ES-I3 (cell line): ENCODE results near the gene DIS3L.
"Not testable (repeated sequence)": the region's sequence is repeated elsewhere in the genome, so short reads cannot be mapped to it uniquely, and the experiment has no call there.

ENCODE experiments used
- H3K36me3 ChIP-seq: 2 replicates; pipeline ENCODE4 v1.6.1; 2013; ENCODE audit warnings: mild to moderate bottlenecking, low read length, control low read depth, moderate library complexity; ENCODE audit not compliant: insufficient read depth
- H3K4me1 ChIP-seq: 2 replicates; pipeline ENCODE4 v1.6.1; 2013; ENCODE audit warnings: mild to moderate bottlenecking, control low read depth, low read length; ENCODE audit not compliant: insufficient read depth
- H3K9ac ChIP-seq: 2 replicates; pipeline ENCODE4 v1.6.1; 2013; ENCODE audit warnings: low read depth, mild to moderate bottlenecking, low read length, moderate library complexity
- H3K9me3 ChIP-seq: 2 replicates; pipeline ENCODE4 v1.6.1; 2013; ENCODE audit warnings: mild to moderate bottlenecking, low read length, moderate library complexity; ENCODE audit not compliant: control insufficient read depth, insufficient read depth

The DIS3L gene

DNA sequence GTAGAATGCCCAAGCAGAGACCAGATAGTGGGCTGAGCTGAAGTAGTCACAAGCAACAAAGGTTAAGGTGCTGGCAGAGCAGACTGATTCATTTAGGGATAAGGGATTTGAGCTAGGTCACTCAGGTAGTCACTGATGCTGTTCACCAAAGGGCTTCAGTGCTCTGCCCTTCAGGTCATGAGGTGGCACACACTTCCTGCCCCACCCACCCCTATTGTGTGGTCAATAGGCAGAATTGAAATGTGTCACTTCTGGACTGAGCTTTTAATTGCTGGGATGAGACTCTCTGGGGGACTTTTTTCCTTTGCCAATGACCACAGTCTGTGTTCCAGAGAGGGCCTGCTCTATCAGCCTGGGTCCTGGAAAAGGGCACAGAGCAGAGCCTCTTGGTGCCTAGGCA, 2.9 kb upstream of the DIS3L start:
- Histone ChIP-seq H3K4me1 (peaks cover 11% of the 10 kb centered on the region; the same call in 1 of the 2 replicates), H3K9ac (no peak overlapping the region), H3K9me3 (no peaks in the 10 kb centered on the region), H3K36me3 (no peaks in the 10 kb centered on the region)

DNA sequence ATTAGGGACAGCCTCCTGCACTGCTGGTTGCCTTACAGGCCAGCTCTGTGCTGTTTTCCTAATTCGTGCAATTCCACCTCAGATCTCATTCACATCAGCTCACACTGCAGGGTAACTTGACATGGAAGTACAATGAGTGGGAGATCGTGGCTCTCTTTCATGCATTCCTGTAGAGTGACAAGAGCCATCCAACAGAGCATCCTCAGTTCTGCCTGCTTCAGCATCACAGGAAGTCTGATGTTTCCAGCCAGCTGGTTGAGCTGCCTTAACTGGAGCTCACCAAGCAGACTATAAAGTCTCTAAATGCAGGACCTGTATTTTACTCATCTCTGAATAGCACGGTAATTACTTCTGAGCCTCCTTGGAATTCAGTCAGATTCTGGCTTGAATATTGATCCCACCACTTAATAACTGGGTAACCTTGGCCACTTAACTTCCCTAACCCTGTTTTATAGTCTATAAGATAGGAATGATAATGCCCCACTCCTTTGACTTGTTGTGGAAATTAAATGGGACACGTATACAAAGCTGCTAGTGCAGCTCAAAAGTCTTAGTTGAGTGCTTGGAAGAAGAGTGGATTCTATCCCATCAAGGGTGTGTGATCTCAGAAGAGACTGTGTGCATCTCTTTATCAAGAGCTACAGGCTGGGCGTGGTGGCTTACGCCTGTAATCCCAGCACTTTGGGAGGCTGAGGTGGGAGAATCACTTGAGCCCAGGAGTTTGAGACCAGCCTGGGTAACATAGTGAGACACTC, 1.4 kb upstream of the DIS3L start:
- no peaks in the 10 kb centered on the region for H3K36me3 ChIP-seq
- H3K4me1 ChIP-seq = peaks cover 11% of the 10 kb centered on the region; the same call in 1 of the 2 replicates
- H3K9ac ChIP-seq = no peak overlapping the region
- no peaks in the 10 kb centered on the region for H3K9me3 ChIP-seq

DNA sequence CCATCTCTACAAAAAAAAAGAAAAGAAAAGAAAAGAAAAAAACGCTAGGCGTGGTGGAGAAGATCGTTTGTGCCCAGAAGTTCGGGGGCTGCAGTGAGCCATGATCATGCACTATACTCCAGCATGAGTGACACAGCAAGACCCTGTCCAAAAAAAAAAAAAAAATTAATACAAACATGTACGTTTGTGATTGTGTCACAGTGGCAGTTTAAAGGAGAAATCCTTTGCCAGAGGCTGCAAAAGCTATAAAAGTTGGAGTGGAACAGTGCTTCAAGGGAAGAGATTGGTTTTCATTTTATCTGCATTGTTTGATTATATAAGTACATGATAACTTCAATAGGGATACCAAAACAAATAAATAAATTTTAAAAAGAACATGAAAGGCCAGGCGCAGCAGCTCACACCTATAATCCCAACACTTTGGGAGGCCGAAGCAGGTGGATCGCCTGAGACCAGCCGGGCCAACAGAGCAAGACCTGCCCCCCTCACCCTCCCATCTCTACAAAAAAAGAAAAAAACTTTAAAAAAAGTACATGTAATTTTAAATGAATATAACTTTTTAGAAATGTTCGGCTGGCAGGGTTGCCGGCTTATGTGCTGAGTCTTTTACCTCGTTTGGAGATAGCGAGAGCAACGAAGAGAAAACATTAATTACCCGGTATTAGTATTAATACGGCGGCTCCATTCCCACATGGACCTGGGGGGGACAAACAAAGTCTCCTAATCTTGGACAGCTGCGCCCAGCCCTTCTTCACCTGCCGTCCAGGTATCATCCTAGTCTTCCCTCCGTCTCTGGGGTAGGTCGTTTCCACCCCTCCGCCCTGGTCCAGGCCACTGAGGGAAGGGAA, 573 bp upstream of the DIS3L start:
- Histone ChIP-seq H3K36me3 (no peaks in the 10 kb centered on the region), H3K9ac (peak overlapping the region; percentile 79), H3K9me3 (no peaks in the 10 kb centered on the region), H3K4me1 (peaks cover 11% of the 10 kb centered on the region; the same call in 1 of the 2 replicates)

DNA sequence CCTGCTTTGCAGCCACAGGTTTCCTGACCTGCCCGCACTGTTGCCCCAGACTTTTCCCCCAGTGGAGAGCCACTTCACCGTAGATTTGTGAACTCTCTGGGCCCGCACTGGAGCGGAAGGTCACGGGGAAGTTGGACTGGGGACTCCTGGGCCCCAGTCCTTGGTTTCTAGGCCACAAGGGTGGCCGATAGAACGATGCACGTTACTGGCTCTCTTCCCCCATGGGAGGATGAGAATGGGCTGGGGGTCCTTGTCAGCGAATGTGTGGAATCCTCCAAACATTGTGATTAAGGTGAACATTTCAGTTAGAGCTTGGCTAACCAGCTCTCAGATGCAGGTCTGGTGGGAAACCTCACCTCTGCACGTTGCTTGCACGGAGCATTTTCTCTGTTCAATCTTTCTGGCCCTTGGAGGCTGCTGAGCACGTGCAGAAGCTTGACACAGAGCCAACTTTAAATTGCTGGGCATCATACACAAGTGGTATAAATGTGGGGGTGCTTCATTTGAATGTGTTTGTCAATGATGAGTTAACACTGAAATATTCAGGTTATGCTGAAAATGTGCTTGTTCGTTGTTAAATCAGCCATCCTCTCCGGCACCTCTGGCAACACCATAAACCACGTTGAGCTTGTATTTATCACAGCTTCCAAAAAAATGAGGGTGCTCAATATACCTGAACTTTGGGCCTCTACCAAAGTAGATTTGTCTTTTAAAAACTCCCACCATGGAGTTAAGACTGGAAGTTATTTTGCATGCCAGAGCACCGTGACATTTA, 976 bp downstream of the DIS3L start:
- Histone ChIP-seq H3K4me1 (peaks cover 11% of the 10 kb centered on the region; the same call in 1 of the 2 replicates), H3K9ac (peak overlapping the region; percentile 79), H3K9me3 (no peaks in the 10 kb centered on the region), H3K36me3 (no peaks in the 10 kb centered on the region)

DNA sequence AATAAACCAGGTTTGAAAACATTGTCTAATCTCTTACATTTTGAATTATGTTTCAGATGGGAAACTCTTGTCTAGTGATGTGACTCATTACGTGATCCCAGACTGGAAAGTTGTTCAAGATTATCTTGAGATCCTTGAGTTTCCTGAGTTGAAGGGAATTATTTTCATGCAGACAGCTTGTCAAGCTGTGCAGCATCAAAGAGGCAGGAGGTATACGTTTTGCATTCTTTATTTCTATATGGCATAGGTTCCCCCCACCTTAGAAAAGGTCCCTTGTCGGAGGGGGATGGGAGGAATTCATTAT, 1.5 kb downstream of the DIS3L start:
- Histone ChIP-seq H3K9me3 (no peaks in the 10 kb centered on the region), H3K9ac (peak overlapping the region; percentile 79; the same call in 1 of the 2 replicates), H3K4me1 (peaks cover 11% of the 10 kb centered on the region; the same call in 1 of the 2 replicates), H3K36me3 (no peaks in the 10 kb centered on the region)

DNA sequence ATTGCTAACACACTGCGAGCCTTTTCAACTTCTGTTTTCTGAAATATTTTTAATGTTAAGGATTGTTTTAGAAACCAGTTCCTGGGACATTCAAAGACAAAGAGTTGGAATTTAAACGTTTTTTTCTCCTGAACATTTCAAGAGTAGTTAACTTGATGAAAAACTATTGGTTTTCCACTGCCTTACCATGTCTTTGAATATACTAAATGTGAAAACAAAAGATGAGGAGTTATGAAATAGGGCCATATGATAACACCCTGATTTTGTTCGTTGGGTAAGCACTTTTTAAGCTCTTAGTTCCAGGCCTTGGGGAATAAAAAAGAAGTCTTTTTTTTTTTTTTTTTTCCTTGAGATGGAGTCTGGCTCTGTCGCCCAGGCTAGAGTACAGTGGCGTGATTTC, 2.8 kb downstream of the DIS3L start:
- peaks cover 11% of the 10 kb centered on the region; the same call in 1 of the 2 replicates for H3K4me1 ChIP-seq
- H3K9me3 ChIP-seq = no peaks in the 10 kb centered on the region
- no peak overlapping the region for H3K9ac ChIP-seq
- H3K36me3 ChIP-seq = no peaks in the 10 kb centered on the region

DNA sequence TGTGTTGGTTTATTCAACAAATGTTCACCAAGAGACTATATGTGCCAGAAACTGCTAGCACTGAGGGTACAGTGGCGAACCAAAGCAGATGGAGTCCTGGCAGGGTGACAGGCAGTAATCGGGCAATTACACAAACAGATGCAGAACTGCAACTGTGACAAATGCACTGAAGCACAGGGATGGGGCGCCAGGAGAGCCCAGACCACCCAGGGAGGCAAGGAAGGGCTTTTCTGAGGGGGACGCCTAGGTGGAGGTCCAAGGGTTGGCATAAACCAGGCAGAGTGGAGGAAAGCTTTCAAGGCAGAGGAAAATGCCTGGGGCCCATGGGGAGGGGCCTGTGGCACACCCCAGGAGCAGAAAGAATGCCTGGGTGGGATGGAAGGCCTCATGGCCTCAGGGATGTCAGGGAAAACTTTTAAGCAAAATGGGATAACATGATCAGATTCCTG, 5.5 kb downstream of the DIS3L start:
- Histone ChIP-seq H3K9ac (no peak overlapping the region), H3K36me3 (no peaks in the 10 kb centered on the region), H3K4me1 (peaks cover 11% of the 10 kb centered on the region; the same call in 1 of the 2 replicates), H3K9me3 (no peaks in the 10 kb centered on the region)

DNA sequence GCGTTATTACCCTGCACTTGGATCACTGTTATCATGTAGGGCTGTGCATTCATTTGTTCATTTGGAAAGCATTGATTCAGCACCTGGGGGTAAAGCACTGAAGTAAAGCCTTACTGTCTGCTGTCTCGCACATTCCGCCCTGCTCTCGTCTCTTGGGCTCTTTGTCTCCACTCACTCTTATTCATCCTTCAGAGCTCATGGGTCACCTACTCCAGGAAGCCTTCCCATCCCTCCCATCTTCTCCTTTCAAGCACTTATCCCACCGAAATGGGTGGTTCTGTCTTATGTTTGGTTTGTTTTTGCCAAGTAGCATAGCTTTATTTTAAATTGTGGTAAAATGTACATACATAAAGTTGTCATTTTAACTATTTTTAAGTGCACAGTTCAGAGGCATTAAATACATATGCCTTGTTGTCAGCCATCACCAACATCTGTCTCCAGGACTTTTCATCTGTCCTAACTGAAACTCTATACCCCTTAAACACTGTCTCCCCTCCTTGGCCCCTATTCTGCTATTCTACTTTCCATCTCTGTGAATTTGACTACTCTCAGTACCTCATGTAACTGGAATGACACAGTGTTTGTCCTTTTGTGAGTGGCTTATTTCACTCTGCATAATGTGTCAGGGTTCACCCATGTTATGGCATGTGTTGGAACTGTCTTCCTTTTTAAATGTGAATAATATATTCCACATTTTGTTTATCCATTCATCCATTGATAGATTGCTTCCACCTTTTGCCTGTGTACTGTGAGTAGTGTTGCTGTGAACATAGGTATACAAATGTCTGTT, 9.3 kb downstream of the DIS3L start:
- Histone ChIP-seq H3K9me3 (no peaks in the 10 kb centered on the region), H3K9ac (no peak overlapping the region), H3K36me3 (no peaks in the 10 kb centered on the region), H3K4me1 (no peaks in the 10 kb centered on the region)

DNA sequence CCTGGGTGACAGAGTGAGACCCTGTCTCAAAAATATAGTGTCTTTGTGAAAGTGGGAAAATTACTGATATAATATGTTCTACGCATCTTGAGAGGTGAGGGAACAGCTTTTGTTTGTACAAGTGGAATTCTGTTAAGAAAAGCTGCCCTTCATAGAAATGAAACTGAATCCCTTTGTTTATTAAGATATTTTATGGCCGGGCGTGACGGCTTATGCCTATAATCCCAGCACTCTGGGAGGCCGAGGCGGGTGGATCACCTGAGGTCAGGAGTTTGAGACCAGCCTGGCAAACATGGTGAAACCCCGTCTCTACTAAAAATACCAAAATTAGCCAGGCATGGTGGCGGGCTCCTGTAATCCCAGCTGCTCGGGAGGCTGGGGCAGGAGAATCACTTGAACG, 11.1 kb downstream of the DIS3L start:
- not testable (repeated sequence) for H3K9ac ChIP-seq, H3K9me3 ChIP-seq, H3K4me1 ChIP-seq, H3K36me3 ChIP-seq

DNA sequence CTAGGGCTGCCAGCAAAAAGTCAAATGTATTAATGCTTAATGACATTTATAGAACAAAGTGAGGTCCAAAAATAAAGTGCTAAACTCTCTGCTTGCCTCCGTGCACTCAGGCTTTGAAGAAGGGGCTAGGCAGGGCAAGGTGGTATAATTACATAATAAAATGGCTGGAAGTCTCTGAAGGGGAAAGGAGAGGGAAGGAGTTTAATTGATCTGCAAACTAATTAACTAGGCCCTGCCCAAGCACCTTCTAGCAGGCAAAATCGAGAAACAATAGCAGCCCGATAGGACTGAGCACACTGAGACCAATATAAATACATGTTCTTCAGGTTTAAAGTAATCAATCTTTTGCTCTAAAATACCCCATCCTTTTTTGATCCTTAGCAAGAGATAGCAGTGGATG, 13.0 kb downstream of the DIS3L start:
- no peaks in the 10 kb centered on the region for H3K9me3 ChIP-seq
- no peaks in the 10 kb centered on the region for H3K4me1 ChIP-seq
- no peaks in the 10 kb centered on the region for H3K36me3 ChIP-seq
- no peak overlapping the region for H3K9ac ChIP-seq

DNA sequence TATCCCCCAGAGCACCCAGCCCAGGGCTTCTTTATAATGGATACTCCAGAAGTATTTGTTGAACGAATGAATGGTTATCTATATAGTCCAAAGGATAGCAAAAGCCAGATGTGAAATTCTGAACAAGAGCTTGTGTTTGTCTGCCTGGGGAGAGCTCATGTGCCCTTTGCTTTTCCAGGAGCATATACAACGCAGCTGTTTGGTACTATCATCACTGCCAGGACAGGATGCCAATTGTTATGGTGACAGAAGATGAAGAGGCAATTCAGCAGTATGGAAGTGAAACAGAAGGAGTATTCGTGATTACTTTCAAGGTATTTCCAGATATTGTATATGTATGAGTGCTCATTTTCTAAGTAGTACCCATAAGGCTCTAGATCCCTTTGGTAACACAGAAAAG, 15.2 kb downstream of the DIS3L start:
- no peaks in the 10 kb centered on the region for H3K4me1 ChIP-seq
- no peak overlapping the region for H3K9ac ChIP-seq
- H3K36me3 ChIP-seq = no peaks in the 10 kb centered on the region
- no peaks in the 10 kb centered on the region for H3K9me3 ChIP-seq

DNA sequence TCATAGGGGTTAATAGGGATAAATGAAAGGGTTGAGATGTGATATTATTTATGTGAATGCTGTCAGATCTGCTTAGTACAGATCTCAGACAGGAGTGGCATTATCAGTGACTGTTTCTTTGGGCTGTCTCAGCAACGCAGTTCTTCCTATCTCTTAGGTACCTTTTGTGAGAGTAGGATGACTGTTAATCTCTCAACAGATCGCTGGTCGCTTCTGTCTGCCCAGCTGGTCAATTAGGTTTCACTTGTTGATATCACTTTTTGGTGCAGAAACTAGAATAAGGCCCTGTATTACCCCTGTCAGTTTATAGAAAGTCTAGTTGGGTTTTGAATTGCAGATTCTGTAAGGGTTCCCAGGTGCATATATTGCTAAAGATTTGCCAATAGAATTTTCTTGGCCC, 16.5 kb downstream of the DIS3L start:
- no peak overlapping the region for H3K9ac ChIP-seq
- no peaks in the 10 kb centered on the region for H3K9me3 ChIP-seq
- no peaks in the 10 kb centered on the region; the same call in 1 of the 2 replicates for H3K36me3 ChIP-seq
- H3K4me1 ChIP-seq = no peaks in the 10 kb centered on the region

DNA sequence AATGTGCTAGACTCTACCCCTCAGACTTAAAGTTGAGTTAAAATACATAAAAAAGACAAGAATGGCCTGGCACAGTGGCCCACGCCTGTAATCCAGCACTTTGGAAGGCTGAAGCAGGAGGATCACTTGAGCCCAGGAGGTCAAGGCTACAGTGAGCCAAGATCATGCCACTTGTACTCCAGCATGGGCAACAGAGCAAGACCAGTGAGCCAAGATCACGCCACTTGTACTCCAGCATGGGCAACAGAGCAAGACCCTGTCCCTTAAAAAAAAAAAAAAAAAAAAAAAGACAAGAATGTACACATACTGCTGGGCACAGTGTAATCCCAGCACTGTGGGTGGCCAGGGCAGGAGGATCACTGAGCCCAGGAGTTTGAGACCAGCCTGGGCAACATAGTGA, 17.4 kb downstream of the DIS3L start:
- Histone ChIP-seq H3K4me1 (no peaks in the 10 kb centered on the region), H3K36me3 (peaks cover 2% of the 10 kb centered on the region; the same call in 1 of the 2 replicates), H3K9ac (no peak overlapping the region), H3K9me3 (no peaks in the 10 kb centered on the region)

DNA sequence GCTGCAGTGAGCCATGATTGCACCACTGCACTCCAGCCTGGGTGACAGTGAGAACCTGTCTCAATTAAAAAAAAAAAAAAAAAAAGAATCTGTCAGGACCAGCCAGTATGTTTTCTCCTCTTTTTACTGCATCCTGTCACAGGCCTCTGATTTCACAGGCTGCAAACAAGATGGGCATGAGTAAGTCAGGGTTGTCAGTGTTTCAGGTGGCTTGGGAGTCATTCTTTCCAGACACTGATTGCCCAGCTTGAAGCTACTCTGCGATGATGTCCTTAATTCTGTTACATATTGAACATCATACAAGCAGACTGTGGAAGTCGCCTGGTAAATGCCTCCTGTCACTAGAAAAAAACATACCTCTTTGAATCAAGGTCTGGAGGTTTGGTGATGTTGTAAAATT, 18.8 kb downstream of the DIS3L start:
- no peak overlapping the region for H3K9ac ChIP-seq
- H3K4me1 ChIP-seq = no peaks in the 10 kb centered on the region
- H3K9me3 ChIP-seq = no peaks in the 10 kb centered on the region
- peaks cover 5% of the 10 kb centered on the region; the same call in 1 of the 2 replicates for H3K36me3 ChIP-seq
